K562 (cell line): ENCODE results near the gene TRIM38. TPM values are rescaled to one million over a fixed set of nuclear protein-coding genes. Genes with fewer than 3 reads are reported as not detected.

Experiments used
- ARNT ChIP-seq, 2 experiments: fragments of 450-650 bp; IDR thresholded peaks; 2 replicates each; pipeline ENCODE4 v1.6.1; 2016; ENCODE audit warnings: mild to moderate bottlenecking in 1 of 2
- CBFA2T3 ChIP-seq: fragments of 450-650 bp; IDR thresholded peaks from 2 replicates; pipeline ENCODE4 v1.6.1; 2017
- CEBPG ChIP-seq, 3 experiments: fragments of 200-800 bp in 1 of 3; sonication (Bioruptor generic) in 1 of 3; sonication (generic) in 1 of 3; formaldehyde crosslinking in 1 of 3; IDR thresholded peaks in 2 of 3; conservative IDR thresholded peaks in 1 of 3; 2 replicates each; pipeline versions ENCODE4 v1.6.1 to v1.8.0; 2016 to 2022; ENCODE audit warnings: missing compliant biosample characterization in 2 of 3, missing genetic modification characterization in 2 of 3, mild to moderate bottlenecking in 1 of 3, missing genetic modification reagents in 1 of 3
- ELF1 ChIP-seq: fragments of 200-800 bp; sonication (Bioruptor generic); IDR thresholded peaks from 2 replicates; pipeline ENCODE4 v1.6.1; 2016; ENCODE audit warnings: missing genetic modification characterization, missing compliant biosample characterization
- GTF2A2 ChIP-seq: IDR thresholded peaks from 2 replicates; pipeline ENCODE4 v1.6.1; 2016; ENCODE audit warnings: mild to moderate bottlenecking, missing genetic modification characterization, missing compliant biosample characterization
- JUN ChIP-seq, 2 experiments: sonication (generic) in 1 of 2; formaldehyde crosslinking in 1 of 2; IDR thresholded peaks; 2 replicates each; pipeline versions ENCODE4 v1.6.1 to v1.8.0; 2012 to 2022; ENCODE audit warnings: borderline replicate concordance in 2 of 2, mild to moderate bottlenecking in 2 of 2, improper control_type of control experiment in 1 of 2, low read depth in 1 of 2, low read length in 1 of 2, missing genetic modification reagents in 1 of 2
- JUNB ChIP-seq: fragments of 450-650 bp; formaldehyde crosslinking; conservative IDR thresholded peaks from 2 replicates; pipeline ENCODE4 v1.4.0; 2020; ENCODE audit warnings: mild to moderate bottlenecking
- KLF16 ChIP-seq: IDR thresholded peaks from 2 replicates; pipeline ENCODE4 v1.6.1; 2016; ENCODE audit warnings: antibody characterized with exemption
- KLF6 ChIP-seq: fragments of 250-450 bp; sonication (Bioruptor Pico); IDR thresholded peaks from 2 replicates; pipeline ENCODE4 v1.4.0; 2020; ENCODE audit warnings: mild to moderate bottlenecking, moderate library complexity, borderline replicate concordance
- LEF1 ChIP-seq: fragments of 450-650 bp; IDR thresholded peaks from 2 replicates; pipeline ENCODE4 v1.6.1; 2016; ENCODE audit warnings: mild to moderate bottlenecking
- MAFK ChIP-seq: IDR thresholded peaks from 2 replicates; pipeline ENCODE4 v1.6.1; 2011; ENCODE audit warnings: low read length, improper control_type of control experiment
- MEF2A ChIP-seq: IDR thresholded peaks from 2 replicates; pipeline ENCODE4 v1.6.1; 2011; ENCODE audit warnings: low read depth, mild to moderate bottlenecking, low read length, moderate library complexity; ENCODE audit not compliant: control insufficient read depth
- MTA1 ChIP-seq: fragments of 450-650 bp; IDR thresholded peaks from 2 replicates; pipeline ENCODE4 v1.6.1; 2017; ENCODE audit warnings: borderline replicate concordance
- NFE2 ChIP-seq: IDR thresholded peaks from 2 replicates; pipeline ENCODE4 v1.6.1; 2014; ENCODE audit warnings: antibody characterized with exemption, low read depth
- PHF20 ChIP-seq: fragments of 450-650 bp; IDR thresholded peaks from 2 replicates; pipeline ENCODE4 v1.6.1; 2018; ENCODE audit not compliant: partially characterized antibody
- RBM15 ChIP-seq: fragments of 200-400 bp; formaldehyde crosslinking; IDR thresholded peaks from 2 replicates; pipeline ENCODE4 v1.6.1; 2018; ENCODE audit warnings: mild to moderate bottlenecking, low read length, moderate library complexity; ENCODE audit not compliant: insufficient read depth
- RCOR1 ChIP-seq, 2 experiments: IDR thresholded peaks; 2 replicates each; pipeline ENCODE4 v1.6.1; 2012; ENCODE audit warnings: low read depth in 2 of 2, low read length in 2 of 2, borderline replicate concordance in 1 of 2, improper control_type of control experiment in 1 of 2
- SAFB ChIP-seq: fragments of 200-400 bp; formaldehyde crosslinking; IDR thresholded peaks from 2 replicates; pipeline ENCODE4 v1.6.1; 2017; ENCODE audit warnings: low read depth, low read length, borderline replicate concordance
- SMARCE1 ChIP-seq: fragments of 450-650 bp; IDR thresholded peaks from 2 replicates; pipeline ENCODE4 v1.7.1; 2016; ENCODE audit warnings: mild to moderate bottlenecking
- ZBED1 ChIP-seq: IDR thresholded peaks from 2 replicates; pipeline ENCODE4 v1.6.1; 2014
- ZKSCAN1 ChIP-seq: fragments of 150-350 bp; IDR thresholded peaks from 2 replicates; pipeline ENCODE4 v1.6.1; 2016; ENCODE audit warnings: low read depth, low read length
- ZNF212 ChIP-seq: fragments of 450-650 bp; formaldehyde crosslinking; IDR thresholded peaks from 2 replicates; pipeline ENCODE4 v1.4.0; 2020; ENCODE audit warnings: mild to moderate bottlenecking
- ZNF232 ChIP-seq: sonication (generic); formaldehyde crosslinking; IDR thresholded peaks from 2 replicates; pipeline ENCODE4 v1.8.0; 2022; ENCODE audit warnings: mild to moderate bottlenecking, missing genetic modification reagents
- ZNF24 ChIP-seq: fragments of 450-650 bp; IDR thresholded peaks from 2 replicates; pipeline ENCODE4 v1.6.1; 2016
- ZNF408 ChIP-seq: fragments of 250-450 bp; sonication (Bioruptor Pico); IDR thresholded peaks from 2 replicates; pipeline ENCODE4 v1.4.0; 2020; ENCODE audit warnings: low read depth, mild to moderate bottlenecking, moderate library complexity
- ZNF778 ChIP-seq: fragments of 450-650 bp; formaldehyde crosslinking; IDR thresholded peaks from 2 replicates; pipeline ENCODE4 v1.4.0; 2020; ENCODE audit warnings: mild to moderate bottlenecking, moderate library complexity
- ZNF830 ChIP-seq: fragments of 250-450 bp; sonication (Bioruptor Pico); IDR thresholded peaks from 2 replicates; pipeline ENCODE4 v1.5.0; 2021; ENCODE audit warnings: mild to moderate bottlenecking
- polyA plus RNA-seq, 8 experiments: library from polyadenylated mRNA; depleted of rRNA in 4 of 8; stranded (reverse) in 5 of 8; unstranded in 3 of 8; fragments of >200 nt; fragmentation: Nextera tagmentation in 2 of 8; fragmentation: Illumina TruSeq in 1 of 8; extraction: Ambion mirVana in 2 of 8; extraction: Trizol in 1 of 8; gene quantifications; 2 replicates each; pipeline versions ENCODE4 v1.2.1 to v1.2.3, GENCODE V29; 2011 to 2014; ENCODE audit warnings: inconsistent platforms in 1 of 8, missing spikeins in 1 of 8
- total RNA-seq, 7 experiments: library from RNA; depleted of rRNA in 6 of 7; stranded (reverse); fragments of >200 nt in 6 of 7; fragmentation: Illumina TruSeq in 2 of 7; extraction: Trizol in 2 of 7; gene quantifications; 2 replicates each; pipeline versions ENCODE4 v1.2.1 to v1.2.3, GENCODE V29; 2011 to 2021; ENCODE audit warnings: low replicate concordance in 1 of 7
- TF ChIP-seq, protein P1 (sequence below): fragments of 250-450 bp; sonication (Bioruptor Pico); IDR thresholded peaks from 2 replicates; pipeline ENCODE4 v1.8.0; 2022; ENCODE audit warnings: moderate library complexity, mild to moderate bottlenecking, inconsistent platforms
- TF ChIP-seq, protein P2 (sequence below): fragments of 450-650 bp; IDR thresholded peaks from one replicate; pipeline ENCODE4 v1.6.1; 2018; ENCODE audit warnings: mild to moderate bottlenecking, moderate library complexity; ENCODE audit not compliant: partially characterized antibody

The TRIM38 gene
- total and polyA plus RNA-seq, 9 of the 15 experiments (the other 6 are each of a cell fraction or from before 2014, with no cell fraction given), result 1.7 to 6.7 (median 6.3) TPM

DNA sequence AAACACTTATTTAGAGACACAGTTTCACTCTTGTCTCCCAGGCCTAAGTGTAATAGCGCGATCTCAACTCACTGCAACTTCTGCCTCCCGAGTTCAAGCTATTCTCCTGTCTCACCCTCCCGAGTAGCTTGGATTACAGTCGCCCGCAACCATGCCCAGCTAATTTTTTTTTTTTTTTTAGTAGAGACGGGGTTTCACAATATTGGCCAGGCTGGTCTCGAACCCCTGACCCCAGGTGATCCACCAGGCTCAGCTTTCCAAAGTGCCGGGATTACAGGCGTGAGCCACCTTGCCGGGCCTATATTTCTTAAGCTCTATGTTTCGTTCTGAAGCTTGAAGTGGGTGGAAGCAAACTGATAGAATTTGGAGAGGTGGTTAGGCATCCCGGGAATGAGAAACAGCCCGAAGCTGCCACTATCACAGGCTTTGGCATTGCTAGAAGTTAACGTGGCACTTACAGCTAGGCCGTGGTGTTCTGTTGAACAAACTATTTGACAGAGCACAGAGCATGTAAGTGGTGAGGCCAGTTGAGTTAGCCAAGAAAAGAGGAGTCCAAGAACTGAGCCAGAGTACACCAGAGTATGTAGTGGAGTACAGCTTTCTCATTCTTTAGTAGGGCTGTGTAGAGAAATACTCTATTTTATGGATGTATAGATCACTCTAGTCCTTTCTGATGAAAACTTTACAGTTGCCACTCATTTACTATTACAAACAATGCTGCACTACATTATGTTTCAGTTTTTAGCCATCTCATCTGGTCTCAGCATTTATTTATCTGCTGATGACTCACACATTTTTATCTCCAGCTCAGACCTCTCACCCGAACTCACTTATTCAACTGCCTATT is 62.7 kb downstream of the TRIM38 start (continued):
- TF ChIP-seq SAFB (no peak), MAFK (peak; percentile 95), RBM15 (no peak), RCOR1 (IDR thresholded peaks at IDR 0.05; ENCODE audit: borderline replicate concordance in 1 of 2, low read depth in 2 of 2, low read length in 2 of 2) (0 out of 4 replicates have a peak, but pooled peaks of 1 of the 2 experiments have one; percentile 20), JUNB (peak; percentile 92), LEF1 (peak; percentile 78), KLF6 (CRISPR knock-in tag) (peak; percentile 47; the same call in 1 of the 2 replicates), ZNF212 (CRISPR knock-in tag) (no peak), ZNF778 (CRISPR knock-in tag) (no peak), ARNT (IDR thresholded peaks at IDR 0.05) (no peak; a peak in 1 of 4 replicates), ZBED1 (no peak), MTA1 (no peak), PHF20 (peak; percentile 31), GTF2A2 (tag) (no peak), ZKSCAN1 (no peak), ELF1 (tag) (no peak), CBFA2T3 (peak; percentile 74), ZNF830 (no peak), MEF2A (peak; percentile 44; the same call in 1 of the 2 replicates), JUN (IDR thresholded peaks at IDR 0.05; ENCODE audit: borderline replicate concordance, low read depth, low read length) (peak; percentile 97), JUN (CRISPR knock-in tag; IDR thresholded peaks at IDR 0.05; ENCODE audit: borderline replicate concordance) (no peak), SMARCE1 (peak; percentile 99), ZNF232 (CRISPR knock-in tag) (no peak), KLF16 (no peak), NFE2 (peak; percentile 97), ZNF408 (CRISPR knock-in tag) (no peak), ZNF24 (peak; percentile 90), CEBPG (CRISPR knock-in tag; IDR thresholded peaks at IDR 0.05) (no peak), CEBPG (tag; conservative IDR thresholded peaks at IDR 0.05 in 1 of 2, IDR thresholded peaks at IDR 0.05 in 1 of 2) (peak; percentile 26 to 82; a peak in 2 of 4 replicates)
- TF ChIP-seq, protein P1, sequence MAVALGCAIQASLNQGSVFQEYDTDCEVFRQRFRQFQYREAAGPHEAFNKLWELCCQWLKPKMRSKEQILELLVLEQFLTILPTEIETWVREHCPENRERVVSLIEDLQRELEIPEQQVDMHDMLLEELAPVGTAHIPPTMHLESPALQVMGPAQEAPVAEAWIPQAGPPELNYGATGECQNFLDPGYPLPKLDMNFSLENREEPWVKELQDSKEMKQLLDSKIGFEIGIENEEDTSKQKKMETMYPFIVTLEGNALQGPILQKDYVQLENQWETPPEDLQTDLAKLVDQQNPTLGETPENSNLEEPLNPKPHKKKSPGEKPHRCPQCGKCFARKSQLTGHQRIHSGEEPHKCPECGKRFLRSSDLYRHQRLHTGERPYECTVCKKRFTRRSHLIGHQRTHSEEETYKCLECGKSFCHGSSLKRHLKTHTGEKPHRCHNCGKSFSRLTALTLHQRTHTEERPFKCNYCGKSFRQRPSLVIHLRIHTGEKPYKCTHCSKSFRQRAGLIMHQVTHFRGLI (CRISPR knock-in tag), result 0 out of 2 replicates have a peak, but pooled peaks have one; percentile 26
- TF ChIP-seq, protein P2, sequence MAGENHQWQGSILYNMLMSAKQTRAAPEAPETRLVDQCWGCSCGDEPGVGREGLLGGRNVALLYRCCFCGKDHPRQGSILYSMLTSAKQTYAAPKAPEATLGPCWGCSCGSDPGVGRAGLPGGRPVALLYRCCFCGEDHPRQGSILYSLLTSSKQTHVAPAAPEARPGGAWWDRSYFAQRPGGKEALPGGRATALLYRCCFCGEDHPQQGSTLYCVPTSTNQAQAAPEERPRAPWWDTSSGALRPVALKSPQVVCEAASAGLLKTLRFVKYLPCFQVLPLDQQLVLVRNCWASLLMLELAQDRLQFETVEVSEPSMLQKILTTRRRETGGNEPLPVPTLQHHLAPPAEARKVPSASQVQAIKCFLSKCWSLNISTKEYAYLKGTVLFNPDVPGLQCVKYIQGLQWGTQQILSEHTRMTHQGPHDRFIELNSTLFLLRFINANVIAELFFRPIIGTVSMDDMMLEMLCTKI, result no peak
